ENCODE data around the gene SEC16B.

- TF ChIP-seq, protein P1, sequence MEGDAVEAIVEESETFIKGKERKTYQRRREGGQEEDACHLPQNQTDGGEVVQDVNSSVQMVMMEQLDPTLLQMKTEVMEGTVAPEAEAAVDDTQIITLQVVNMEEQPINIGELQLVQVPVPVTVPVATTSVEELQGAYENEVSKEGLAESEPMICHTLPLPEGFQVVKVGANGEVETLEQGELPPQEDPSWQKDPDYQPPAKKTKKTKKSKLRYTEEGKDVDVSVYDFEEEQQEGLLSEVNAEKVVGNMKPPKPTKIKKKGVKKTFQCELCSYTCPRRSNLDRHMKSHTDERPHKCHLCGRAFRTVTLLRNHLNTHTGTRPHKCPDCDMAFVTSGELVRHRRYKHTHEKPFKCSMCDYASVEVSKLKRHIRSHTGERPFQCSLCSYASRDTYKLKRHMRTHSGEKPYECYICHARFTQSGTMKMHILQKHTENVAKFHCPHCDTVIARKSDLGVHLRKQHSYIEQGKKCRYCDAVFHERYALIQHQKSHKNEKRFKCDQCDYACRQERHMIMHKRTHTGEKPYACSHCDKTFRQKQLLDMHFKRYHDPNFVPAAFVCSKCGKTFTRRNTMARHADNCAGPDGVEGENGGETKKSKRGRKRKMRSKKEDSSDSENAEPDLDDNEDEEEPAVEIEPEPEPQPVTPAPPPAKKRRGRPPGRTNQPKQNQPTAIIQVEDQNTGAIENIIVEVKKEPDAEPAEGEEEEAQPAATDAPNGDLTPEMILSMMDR (IDR thresholded peaks at IDR 0.05) = no peak
- TF ChIP-seq, protein P2, sequence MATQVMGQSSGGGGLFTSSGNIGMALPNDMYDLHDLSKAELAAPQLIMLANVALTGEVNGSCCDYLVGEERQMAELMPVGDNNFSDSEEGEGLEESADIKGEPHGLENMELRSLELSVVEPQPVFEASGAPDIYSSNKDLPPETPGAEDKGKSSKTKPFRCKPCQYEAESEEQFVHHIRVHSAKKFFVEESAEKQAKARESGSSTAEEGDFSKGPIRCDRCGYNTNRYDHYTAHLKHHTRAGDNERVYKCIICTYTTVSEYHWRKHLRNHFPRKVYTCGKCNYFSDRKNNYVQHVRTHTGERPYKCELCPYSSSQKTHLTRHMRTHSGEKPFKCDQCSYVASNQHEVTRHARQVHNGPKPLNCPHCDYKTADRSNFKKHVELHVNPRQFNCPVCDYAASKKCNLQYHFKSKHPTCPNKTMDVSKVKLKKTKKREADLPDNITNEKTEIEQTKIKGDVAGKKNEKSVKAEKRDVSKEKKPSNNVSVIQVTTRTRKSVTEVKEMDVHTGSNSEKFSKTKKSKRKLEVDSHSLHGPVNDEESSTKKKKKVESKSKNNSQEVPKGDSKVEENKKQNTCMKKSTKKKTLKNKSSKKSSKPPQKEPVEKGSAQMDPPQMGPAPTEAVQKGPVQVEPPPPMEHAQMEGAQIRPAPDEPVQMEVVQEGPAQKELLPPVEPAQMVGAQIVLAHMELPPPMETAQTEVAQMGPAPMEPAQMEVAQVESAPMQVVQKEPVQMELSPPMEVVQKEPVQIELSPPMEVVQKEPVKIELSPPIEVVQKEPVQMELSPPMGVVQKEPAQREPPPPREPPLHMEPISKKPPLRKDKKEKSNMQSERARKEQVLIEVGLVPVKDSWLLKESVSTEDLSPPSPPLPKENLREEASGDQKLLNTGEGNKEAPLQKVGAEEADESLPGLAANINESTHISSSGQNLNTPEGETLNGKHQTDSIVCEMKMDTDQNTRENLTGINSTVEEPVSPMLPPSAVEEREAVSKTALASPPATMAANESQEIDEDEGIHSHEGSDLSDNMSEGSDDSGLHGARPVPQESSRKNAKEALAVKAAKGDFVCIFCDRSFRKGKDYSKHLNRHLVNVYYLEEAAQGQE (IDR thresholded peaks at IDR 0.05; ENCODE audit: insufficient read depth in 1 of 2, low read depth in 2 of 2, low read length in 1 of 2) = no peak
- TF ChIP-seq POLR2AphosphoS5 (IDR thresholded peaks at IDR 0.05; ENCODE audit: low read depth, low read length) = no peak
- TF ChIP-seq TCF7L2 (IDR thresholded peaks at IDR 0.05; ENCODE audit: low read depth, low read length) = no peak
- TF ChIP-seq SIN3A (IDR thresholded peaks at IDR 0.05; ENCODE audit: borderline replicate concordance, insufficient read depth, low read depth, low read length) = no peak
Observed at GRCh38 chr1:177928952-177929351, 40.9 kb downstream of the SEC16B start.

Measured in Panc1 (cell line).